Dermis blood vessel endothelial cell (primary cell): Measurements from ENCODE around the gene PCDHA5. TPM values are rescaled to one million over a fixed set of nuclear protein-coding genes. Genes with fewer than 3 reads are reported as not detected.
A peak's percentile ranks its signal among the peaks of the same experiment; 100 is the strongest.
"Not testable (repeated sequence)": the region's sequence is repeated elsewhere in the genome, so short reads cannot be mapped to it uniquely, and the experiment has no call there.

Experiments
- DNase-seq: peaks from one replicate; pipeline ENCODE4 v3.0.0; 2010
- total RNA-seq: library from RNA; depleted of rRNA; stranded (reverse); fragments of >200 nt; gene quantifications from 2 replicates; pipeline ENCODE4 v1.2.3, GENCODE V29; 2014

Gene PCDHA5
- 0.17 TPM in 1 of 2 replicates, not detected in the other for total RNA-seq

DNA sequence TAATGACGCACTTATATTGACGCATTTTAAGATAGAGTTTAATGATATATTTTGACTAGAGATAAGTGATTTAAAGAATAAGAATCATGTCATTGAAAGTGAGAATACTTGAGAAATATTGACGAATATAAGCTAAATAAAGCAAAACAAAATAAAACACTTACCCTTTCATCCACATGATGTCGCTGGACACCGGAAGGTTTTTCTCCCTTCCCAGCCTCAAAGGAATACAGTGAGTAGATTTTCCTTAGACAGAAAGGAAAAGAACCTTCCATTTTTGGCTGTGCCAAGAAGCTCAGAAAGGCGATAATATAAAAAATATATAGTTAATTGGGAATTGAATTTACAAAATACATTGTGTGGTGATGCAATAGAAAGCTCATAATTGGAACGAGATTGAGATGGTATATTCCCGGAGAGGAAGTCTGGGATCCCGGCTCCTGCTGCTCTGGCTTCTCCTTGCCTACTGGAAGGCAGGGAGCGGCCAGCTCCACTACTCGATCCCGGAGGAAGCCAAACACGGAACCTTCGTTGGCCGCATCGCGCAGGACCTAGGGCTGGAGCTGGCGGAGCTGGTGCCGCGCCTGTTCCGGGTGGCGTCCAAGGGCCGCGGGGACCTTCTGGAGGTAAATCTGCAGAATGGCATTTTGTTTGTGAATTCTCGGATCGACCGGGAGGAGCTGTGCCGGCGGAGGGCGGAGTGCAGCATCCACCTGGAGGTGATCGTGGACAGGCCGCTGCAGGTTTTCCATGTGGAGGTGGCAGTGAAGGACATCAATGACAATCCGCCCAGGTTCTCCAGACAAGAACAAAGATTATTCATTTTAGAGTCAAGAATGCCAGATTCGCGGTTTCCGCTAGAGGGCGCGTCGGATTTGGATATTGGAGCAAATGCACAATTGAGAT is at the start of gene PCDHA5:
TSS of gene PCDHA5 (plus strand) at position 239 of the 906 bp plus-strand sequence.
- peak; percentile 54 for DNase-seq

DNA sequence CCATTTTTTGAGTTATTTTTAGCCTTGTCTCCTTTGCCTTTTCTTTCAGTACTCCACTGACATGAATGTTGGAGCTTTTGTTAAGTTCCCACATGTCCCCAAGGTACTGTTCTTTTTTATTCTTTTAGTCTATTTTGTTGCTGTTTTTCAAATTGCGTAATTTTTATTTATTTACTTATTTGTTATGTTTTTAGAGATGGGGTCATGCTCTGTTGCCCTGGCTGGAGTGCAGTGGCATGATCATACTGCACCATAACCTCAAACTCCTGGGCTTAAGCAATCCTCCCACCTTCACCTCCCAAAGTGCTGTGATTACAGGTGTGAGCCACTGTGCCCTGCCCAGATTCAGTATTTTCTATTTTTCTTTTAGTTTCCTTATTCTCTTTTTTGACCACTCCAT is 40.9 kb upstream of the PCDHA5 start:
- no peak for DNase-seq

DNA sequence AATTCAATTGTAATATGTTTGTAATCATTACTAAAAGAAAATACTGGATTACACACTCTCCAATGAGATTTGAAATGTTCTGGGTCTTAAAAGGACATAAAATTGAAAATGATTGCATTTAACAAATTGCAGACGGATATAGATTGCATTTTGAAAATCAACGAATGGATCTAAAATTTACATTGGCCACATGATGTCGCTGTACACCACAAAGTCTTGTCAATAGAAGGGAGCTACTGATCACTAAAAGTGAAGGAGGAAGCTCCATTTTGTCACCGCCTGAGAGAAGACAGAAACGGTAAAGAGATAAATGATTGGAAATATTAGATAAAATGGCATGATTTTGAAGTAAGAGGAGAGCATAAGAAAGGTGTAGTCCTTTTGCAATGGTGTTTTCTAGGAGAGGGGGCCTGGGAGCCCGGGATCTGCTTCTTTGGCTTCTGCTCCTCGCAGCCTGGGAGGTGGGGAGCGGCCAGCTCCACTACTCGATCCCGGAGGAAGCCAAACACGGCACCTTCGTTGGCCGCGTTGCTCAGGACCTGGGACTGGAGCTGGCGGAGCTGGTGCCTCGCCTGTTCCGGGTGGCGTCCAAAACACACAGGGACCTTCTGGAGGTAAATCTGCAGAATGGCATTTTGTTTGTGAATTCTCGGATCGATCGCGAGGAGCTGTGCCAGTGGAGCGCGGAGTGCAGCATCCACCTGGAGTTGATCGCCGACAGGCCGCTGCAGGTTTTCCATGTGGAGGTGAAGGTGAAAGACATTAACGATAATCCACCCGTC is 35.3 kb upstream of the PCDHA5 start, which contains the start of gene PCDHA1:
TSS of gene PCDHA1 (plus strand) at position 236 of the 782 bp plus-strand sequence.
- no peak for DNase-seq

DNA sequence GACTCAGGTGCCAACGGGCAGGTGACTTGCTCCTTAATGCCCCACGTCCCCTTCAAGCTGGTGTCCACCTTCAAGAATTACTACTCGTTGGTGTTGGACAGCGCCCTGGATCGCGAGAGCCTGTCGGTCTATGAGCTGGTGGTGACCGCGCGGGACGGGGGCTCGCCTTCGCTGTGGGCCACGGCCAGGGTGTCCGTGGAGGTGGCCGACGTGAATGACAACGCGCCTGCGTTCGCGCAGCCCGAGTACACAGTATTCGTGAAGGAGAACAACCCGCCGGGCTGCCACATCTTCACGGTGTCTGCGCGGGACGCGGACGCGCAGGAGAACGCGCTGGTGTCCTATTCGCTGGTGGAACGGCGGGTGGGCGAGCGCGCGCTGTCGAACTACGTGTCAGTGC is 34.0 kb upstream of the PCDHA5 start:
- not testable (repeated sequence) for DNase-seq

DNA sequence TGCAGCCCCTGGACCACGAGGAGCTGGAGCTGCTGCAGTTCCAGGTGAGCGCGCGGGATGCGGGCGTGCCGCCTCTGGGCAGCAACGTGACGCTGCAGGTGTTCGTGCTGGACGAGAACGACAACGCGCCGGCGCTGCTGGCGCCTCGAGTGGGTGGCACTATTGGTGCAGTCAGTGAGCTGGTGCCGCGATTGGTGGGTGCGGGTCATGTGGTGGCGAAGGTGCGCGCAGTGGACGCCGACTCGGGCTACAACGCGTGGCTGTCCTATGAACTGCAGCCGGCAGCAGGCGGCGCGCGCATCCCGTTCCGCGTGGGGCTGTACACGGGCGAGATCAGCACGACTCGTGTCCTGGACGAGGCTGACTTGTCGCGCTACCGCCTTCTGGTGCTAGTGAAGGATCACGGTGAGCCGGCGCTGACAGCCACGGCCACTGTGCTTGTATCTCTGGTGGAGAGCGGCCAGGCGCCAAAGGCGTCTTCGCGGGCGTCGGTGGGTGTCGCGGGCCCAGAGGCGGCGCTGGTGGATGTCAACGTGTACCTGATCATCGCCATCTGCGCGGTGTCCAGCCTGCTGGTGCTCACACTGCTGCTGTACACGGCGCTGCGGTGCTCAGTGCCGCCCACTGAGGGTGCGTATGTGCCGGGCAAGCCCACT is 33.4 kb upstream of the PCDHA5 start:
- not testable (repeated sequence) for DNase-seq

DNA sequence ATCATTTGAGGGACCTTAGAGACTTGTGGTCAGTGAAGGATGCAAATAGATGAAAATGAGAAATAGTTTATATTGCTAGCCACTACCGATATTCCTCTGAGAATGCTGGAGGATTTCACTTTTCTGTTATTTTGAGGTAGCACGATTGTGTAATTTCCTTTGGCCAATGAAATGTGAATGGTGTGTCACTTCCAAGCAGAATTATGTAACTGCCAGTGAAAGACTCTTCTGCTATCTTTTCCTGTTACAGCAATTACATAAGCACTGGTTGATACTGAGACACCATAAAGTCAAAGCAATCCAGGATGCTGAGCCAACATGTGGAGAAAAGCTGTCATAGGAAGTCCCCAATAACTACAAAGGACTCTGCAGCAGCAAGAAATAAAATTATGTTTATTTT is 30.3 kb upstream of the PCDHA5 start:
- no peak for DNase-seq

DNA sequence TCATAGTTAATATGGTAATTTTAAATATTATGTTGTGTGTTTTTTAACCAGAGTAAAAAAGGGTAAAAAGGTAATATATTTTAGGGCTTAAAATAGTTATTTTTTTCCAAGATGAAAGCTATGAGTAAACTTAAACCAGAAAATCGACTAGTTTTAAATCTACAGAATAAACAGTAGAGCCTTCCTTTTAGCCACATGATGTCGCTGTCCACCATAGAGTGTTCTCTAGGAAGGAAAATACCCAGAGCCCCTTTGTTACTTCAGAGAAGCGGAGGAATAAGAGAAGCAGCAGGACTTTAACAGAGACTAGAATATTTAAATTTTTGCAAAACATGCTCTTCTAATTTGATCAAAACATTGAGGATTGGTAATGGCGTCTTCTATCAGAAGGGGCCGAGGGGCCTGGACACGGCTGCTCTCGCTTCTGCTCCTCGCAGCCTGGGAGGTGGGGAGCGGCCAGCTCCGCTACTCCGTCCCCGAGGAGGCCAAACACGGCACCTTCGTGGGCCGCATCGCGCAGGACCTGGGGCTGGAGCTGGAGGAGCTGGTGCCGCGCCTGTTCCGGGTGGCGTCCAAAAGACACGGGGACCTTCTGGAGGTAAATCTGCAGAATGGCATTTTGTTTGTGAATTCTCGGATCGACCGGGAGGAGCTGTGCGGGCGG is 26.7 kb upstream of the PCDHA5 start, which contains the start of gene PCDHA2:
TSS of gene PCDHA2 (plus strand) at position 258 of the 664 bp plus-strand sequence.
- DNase-seq: peak; percentile 8

DNA sequence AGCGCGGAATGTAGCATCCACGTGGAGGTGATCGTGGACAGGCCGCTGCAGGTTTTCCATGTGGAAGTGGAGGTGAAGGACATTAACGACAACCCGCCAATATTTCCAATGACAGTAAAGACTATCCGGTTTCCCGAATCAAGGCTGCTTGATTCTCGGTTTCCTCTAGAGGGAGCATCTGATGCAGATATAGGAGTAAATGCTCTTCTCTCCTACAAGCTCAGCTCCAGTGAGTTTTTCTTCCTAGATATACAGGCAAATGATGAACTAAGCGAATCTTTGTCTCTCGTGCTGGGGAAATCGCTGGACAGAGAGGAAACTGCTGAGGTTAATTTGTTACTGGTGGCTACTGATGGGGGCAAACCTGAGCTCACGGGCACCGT is 26.2 kb upstream of the PCDHA5 start:
- DNase-seq: peak; percentile 5

DNA sequence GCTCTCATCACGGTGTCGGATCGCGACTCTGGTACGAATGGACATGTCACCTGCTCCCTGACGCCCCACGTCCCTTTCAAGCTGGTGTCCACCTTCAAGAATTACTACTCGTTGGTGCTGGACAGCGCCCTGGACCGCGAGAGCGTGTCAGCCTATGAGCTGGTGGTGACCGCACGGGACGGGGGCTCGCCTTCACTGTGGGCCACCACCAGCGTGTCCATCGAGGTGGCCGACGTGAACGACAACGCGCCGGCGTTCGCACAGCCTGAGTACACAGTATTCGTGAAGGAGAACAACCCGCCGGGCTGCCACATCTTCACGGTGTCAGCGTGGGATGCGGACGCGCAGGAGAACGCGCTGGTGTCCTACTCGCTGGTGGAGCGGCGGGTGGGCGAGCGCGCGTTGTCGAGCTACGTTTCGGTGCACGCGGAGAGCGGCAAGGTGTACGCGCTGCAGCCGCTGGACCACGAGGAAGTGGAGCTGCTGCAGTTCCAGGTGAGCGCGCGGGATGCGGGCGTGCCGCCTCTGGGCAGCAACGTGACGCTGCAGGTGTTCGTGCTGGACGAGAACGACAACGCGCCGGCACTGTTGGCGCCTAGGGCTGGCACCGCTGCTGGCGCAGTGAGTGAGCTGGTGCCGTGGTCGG is 25.2 kb upstream of the PCDHA5 start:
- DNase-seq: not testable (repeated sequence)

DNA sequence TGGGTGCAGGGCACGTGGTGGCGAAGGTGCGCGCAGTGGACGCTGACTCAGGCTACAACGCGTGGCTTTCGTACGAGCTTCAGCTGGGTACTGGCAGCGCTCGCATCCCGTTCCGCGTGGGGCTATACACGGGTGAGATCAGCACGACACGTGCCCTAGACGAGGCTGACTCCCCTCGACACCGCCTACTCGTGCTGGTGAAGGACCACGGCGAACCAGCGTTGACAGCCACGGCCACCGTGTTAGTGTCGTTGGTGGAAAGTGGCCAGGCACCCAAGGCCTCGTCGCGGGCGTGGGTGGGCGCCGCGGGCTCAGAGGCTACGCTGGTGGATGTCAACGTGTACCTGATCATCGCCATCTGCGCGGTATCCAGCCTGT is 24.7 kb upstream of the PCDHA5 start:
- no peak for DNase-seq

DNA sequence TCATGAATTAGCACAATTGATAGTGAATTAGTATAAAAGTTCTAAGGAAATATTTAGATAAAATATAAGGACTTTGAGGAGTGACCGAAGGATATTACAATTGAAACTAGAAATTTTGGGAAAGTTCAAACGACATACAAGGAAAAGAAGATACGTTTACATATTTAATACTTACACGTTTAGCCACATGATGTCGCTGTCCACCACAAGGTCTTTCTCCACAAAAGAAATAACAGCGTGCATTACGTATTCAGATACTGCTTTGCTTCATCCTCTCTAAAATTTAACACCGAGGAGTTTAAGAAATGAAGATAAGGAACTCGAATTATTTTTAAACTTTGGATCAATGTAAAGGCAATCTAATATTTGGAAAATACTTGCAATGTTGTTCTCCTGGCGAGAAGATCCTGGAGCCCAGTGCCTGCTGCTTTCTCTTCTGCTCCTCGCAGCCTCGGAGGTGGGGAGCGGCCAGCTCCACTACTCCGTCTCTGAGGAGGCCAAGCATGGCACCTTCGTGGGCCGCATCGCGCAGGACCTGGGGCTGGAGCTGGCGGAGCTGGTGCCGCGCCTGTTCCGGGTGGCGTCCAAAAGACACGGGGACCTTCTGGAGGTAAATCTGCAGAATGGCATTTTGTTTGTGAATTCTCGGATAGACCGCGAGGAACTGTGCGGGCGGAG is 20.5 kb upstream of the PCDHA5 start, which contains the start of gene PCDHA3:
TSS of gene PCDHA3 (plus strand) at position 242 of the 678 bp plus-strand sequence.
- peak; percentile 65 for DNase-seq

DNA sequence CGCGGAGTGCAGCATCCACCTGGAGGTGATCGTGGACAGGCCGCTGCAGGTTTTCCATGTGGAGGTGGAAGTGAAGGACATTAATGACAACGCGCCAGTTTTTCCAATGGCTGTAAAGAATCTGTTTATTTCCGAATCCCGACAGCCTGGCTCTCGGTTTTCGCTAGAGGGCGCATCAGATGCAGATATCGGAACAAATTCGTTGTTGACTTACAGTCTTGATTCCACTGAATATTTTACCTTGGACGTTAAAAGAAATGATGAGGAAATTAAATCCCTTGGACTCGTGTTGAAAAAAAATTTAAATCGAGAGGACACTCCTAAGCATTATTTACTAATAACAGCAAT is 19.9 kb upstream of the PCDHA5 start:
- peak; percentile 44 for DNase-seq

DNA sequence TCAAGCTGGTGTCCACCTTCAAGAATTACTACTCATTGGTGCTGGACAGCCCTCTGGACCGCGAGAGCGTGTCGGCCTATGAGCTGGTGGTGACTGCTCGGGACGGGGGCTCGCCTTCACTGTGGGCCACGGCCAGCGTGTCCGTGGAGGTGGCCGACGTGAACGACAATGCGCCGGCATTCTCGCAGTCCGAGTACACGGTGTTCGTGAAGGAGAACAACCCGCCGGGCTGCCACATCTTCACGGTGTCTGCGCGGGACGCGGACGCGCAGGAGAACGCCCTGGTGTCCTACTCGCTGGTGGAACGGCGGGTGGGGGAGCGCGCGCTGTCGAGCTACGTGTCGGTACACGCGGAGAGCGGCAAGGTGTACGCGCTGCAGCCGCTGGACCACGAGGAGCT is 19.0 kb upstream of the PCDHA5 start:
- DNase-seq: not testable (repeated sequence)

DNA sequence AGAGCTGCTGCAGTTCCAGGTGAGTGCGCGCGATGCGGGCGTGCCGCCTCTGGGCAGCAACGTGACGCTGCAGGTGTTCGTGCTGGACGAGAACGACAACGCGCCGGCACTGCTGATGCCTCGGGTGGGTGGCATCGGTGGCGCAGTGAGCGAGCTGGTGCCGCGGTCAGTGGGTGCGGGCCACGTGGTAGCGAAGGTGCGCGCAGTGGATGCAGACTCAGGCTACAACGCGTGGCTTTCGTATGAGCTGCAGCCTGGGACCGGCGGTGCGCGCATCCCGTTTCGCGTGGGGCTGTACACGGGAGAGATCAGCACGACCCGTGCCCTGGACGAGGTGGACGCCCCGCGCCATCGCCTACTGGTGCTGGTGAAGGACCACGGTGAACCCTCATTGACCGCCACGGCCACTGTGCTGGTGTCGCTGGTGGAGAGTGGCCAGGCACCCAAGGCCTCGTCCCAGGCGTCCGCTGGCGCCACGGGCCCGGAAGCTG is 18.6 kb upstream of the PCDHA5 start:
- DNase-seq: no peak

DNA sequence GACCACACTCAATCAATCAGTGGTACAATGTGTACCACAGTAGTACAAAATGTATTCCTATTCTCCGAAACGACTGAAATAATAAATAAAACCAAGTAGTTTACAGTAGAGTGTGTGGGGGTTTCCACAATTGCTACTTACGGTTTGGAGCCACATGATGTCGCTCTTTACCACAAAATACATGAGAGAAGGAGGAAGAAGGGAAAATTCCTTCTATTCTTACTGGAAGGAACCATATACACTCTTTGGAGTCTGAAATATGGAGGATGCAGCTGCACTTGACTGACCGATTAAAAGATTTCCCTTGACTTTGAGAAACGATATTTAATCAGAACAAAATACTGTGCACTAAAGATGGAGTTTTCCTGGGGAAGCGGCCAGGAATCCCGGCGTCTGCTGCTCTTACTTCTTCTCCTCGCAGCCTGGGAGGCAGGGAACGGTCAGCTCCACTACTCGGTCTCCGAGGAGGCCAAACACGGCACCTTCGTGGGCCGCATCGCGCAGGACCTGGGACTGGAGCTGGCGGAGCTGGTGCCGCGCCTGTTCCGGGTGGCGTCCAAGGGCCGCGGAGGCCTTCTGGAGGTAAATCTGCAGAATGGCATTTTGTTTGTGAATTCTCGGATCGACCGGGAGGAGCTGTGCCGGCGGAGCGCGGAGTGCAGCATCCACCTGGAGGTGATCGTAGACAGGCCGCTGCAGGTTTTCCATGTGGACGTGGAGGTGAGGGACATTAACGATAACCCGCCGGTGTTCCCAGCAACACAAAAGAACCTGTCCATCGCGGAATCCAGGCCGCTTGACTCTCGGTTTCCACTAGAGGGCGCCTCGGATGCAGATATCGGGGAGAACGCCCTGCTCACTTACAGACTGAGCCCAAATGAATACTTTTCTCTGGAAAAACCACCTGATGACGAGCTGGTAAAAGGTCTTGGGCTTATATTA is 14.3 kb upstream of the PCDHA5 start, which contains the start of gene PCDHA4:
TSS of gene PCDHA4 (plus strand) at position 235 of the 942 bp plus-strand sequence.
- DNase-seq: peak; percentile 38

DNA sequence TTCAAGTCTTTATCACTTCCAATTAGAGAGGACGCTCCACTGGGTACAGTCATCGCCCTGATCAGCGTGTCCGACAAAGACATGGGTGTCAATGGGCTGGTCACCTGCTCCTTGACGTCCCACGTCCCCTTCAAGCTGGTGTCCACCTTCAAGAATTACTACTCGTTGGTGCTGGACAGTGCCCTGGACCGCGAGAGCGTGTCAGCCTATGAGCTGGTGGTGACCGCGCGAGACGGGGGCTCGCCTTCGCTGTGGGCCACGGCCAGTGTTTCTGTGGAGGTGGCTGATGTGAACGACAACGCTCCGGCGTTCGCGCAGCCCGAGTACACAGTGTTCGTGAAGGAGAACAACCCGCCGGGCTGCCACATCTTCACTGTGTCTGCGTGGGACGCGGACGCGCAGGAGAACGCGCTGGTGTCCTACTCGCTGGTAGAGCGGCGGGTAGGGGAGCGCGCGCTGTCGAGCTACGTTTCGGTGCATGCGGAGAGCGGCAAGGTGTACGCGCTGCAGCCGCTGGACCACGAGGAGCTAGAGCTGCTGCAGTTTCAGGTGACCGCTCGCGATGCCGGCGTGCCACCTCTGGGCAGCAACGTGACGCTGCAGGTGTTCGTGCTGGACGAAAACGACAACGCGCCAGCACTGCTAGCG is 13.0 kb upstream of the PCDHA5 start:
- not testable (repeated sequence) for DNase-seq

DNA sequence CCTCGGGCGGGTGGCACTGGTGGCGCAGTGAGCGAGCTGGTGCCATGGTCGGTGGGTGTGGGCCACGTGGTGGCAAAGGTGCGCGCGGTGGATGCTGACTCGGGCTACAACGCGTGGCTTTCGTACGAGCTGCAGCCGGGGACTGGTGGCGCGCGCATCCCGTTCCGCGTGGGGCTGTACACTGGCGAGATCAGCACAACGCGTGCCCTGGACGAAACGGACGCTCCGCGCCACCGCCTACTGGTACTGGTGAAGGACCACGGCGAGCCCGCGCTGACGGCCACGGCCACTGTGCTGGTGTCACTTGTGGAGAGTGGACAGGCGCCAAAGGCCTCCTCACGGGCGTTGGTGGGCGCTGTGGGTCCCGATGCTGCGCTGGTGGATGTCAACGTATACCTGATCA is 12.5 kb upstream of the PCDHA5 start:
- no peak for DNase-seq

DNA sequence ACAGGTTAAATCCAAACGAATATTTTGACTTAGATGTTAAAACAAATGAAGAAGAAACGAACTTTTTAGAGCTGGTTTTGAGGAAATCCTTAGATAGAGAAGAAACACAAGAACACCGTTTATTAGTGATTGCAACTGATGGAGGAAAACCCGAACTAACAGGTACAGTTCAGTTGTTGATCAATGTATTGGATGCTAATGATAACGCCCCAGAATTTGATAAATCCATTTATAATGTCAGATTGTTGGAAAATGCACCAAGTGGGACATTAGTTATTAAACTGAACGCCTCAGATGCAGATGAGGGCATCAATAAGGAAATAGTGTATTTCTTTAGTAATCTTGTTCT is 842 bp downstream of the PCDHA5 start:
- no peak for DNase-seq

DNA sequence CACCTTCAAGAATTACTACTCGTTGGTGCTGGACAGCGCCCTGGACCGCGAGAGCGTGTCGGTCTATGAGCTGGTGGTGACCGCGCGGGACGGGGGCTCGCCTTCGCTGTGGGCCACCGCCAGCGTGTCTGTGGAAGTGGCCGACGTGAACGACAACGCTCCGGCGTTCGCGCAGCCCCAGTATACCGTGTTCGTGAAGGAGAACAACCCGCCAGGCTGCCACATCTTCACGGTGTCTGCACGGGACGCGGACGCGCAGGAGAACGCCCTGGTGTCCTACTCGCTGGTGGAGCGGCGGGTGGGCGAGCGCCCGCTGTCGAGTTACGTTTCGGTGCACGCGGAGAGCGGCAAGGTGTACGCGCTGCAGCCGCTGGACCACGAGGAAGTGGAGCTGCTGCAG is 1.6 kb downstream of the PCDHA5 start:
- DNase-seq: not testable (repeated sequence)
